MM.1S (cell line): Measurements from ENCODE around the gene VAC14.

ENCODE experiments used
- DNase-seq: peaks from one replicate; pipeline ENCODE4 v3.0.0-alpha.2; 2015
- H2AFZ ChIP-seq: fragments of 300-600 bp; sonication (generic); 2 replicates; pipeline ENCODE4 v1.6.0; 2016; ENCODE audit warnings: antibody characterized with exemption, low read length
- H3F3A ChIP-seq: fragments of 300-600 bp; sonication (generic); 2 replicates; pipeline ENCODE4 v1.6.1; 2016; ENCODE audit warnings: mild to moderate bottlenecking, antibody characterized with exemption, low read length, moderate library complexity, mixed read lengths; ENCODE audit not compliant: insufficient read depth
- H3K27ac ChIP-seq: fragments of 300-600 bp; sonication (generic); 2 replicates; pipeline ENCODE4 v1.5.1; 2016; ENCODE audit warnings: mild to moderate bottlenecking, low read length
- H3K27me3 ChIP-seq: fragments of 300-600 bp; sonication (generic); replicated peaks from 2 replicates; pipeline ENCODE4 v1.6.0; 2016; ENCODE audit warnings: low read length; ENCODE audit not compliant: insufficient read depth
- H3K36me3 ChIP-seq: fragments of 300-600 bp; sonication (generic); replicated peaks from 2 replicates; pipeline ENCODE4 v1.6.1; 2016; ENCODE audit warnings: mild to moderate bottlenecking, low read length, mixed read lengths; ENCODE audit not compliant: insufficient read depth
- H3K4me1 ChIP-seq: fragments of 300-600 bp; sonication (generic); 2 replicates; pipeline ENCODE4 v1.6.1; 2016; ENCODE audit warnings: low read length, mixed read lengths
- H3K4me2 ChIP-seq: fragments of 300-600 bp; sonication (generic); 2 replicates; pipeline ENCODE4 v1.6.0; 2016; ENCODE audit warnings: low read depth, low read length
- H3K4me3 ChIP-seq: fragments of 300-600 bp; sonication (generic); 2 replicates; pipeline ENCODE4 v1.5.1; 2016; ENCODE audit warnings: low read length, mixed read lengths
- H3K79me2 ChIP-seq: fragments of 300-600 bp; sonication (generic); 2 replicates; pipeline ENCODE4 v1.6.1; 2016; ENCODE audit warnings: mixed run types, low read length, mixed read lengths
- H3K9ac ChIP-seq: fragments of 300-600 bp; sonication (generic); 2 replicates; pipeline ENCODE4 v1.6.1; 2016; ENCODE audit warnings: low read length, mixed read lengths
- H3K9me2 ChIP-seq: fragments of 300-600 bp; sonication (generic); replicated peaks from 2 replicates; pipeline ENCODE4 v1.6.1; 2016; ENCODE audit warnings: mild to moderate bottlenecking, low read length, mixed read lengths; ENCODE audit not compliant: insufficient read depth
- H3K9me3 ChIP-seq: fragments of 300-600 bp; sonication (generic); replicated peaks from 2 replicates; pipeline ENCODE4 v1.6.1; 2016; ENCODE audit warnings: mild to moderate bottlenecking, low read length, mixed read lengths; ENCODE audit not compliant: insufficient read depth
- H4K20me1 ChIP-seq: fragments of 300-600 bp; sonication (generic); 2 replicates; pipeline ENCODE4 v1.6.1; 2016; ENCODE audit warnings: mild to moderate bottlenecking, low read length, moderate library complexity, mixed read lengths; ENCODE audit not compliant: insufficient read depth
- CTCF ChIP-seq: fragments of 300-600 bp; sonication (generic); IDR thresholded peaks from 2 replicates; pipeline ENCODE4 v1.5.1; 2016; ENCODE audit warnings: antibody characterized with exemption, low read length, mixed read lengths
- EZH2 ChIP-seq: fragments of 300-600 bp; sonication (generic); optimal IDR thresholded peaks from 2 replicates; pipeline ENCODE3; 2017; ENCODE audit warnings: low read depth, mild to moderate bottlenecking, antibody characterized with exemption, low read length, mixed read lengths
- EZH2phosphoT487 ChIP-seq: fragments of 300-600 bp; sonication (generic); IDR thresholded peaks from 2 replicates; pipeline ENCODE4 v1.6.1; 2018; ENCODE audit warnings: antibody characterized with exemption, low read length

The VAC14 gene

GRCh38 chr16:70725912-70726828, 74.8 kb downstream of the VAC14 start:
- Histone ChIP-seq H3F3A (no peaks in the 10 kb centered on the region), H3K4me2 (no peak overlapping the region), H4K20me1 (no peaks in the 10 kb centered on the region), H3K9ac (no peak overlapping the region), H2AFZ (no peak overlapping the region), H3K36me3 (no peaks in the 10 kb centered on the region; the same call in 1 of the 2 replicates), H3K4me3 (no peak overlapping the region), H3K4me1 (no peaks in the 10 kb centered on the region), H3K27me3 (no peaks in the 10 kb centered on the region), H3K79me2 (no peaks in the 10 kb centered on the region), H3K27ac (no peak overlapping the region), H3K9me2 (no peaks in the 10 kb centered on the region), H3K9me3 (no peaks in the 10 kb centered on the region)
- DNase-seq: no peak
- TF ChIP-seq EZH2 (no peak), EZH2phosphoT487 (no peak), CTCF (no peak)

- Histone ChIP-seq H4K20me1 (no peaks in the 10 kb centered on the region), H3K9me3 (no peaks in the 10 kb centered on the region), H3F3A (no peaks in the 10 kb centered on the region), H3K9ac (no peak overlapping the region), H2AFZ (no peak overlapping the region), H3K79me2 (no peaks in the 10 kb centered on the region), H3K4me3 (no peak overlapping the region), H3K27ac (no peak overlapping the region), H3K4me2 (no peak overlapping the region), H3K4me1 (no peaks in the 10 kb centered on the region), H3K36me3 (no peaks in the 10 kb centered on the region; the same call in 1 of the 2 replicates), H3K9me2 (no peaks in the 10 kb centered on the region), H3K27me3 (no peaks in the 10 kb centered on the region)
- no peak for DNase-seq
- TF ChIP-seq CTCF: no peak
- no peak for TF ChIP-seq EZH2phosphoT487
- TF ChIP-seq EZH2: no peak
Measured at GRCh38 chr16:70725024-70725911, 75.7 kb downstream of the VAC14 start.

- no peak overlapping the region for H3K9ac ChIP-seq
- H3K9me2 ChIP-seq: no peaks in the 10 kb centered on the region
- no peaks in the 10 kb centered on the region for H3K9me3 ChIP-seq
- TF ChIP-seq EZH2: no peak
- TF ChIP-seq EZH2phosphoT487: no peak
- no peak for TF ChIP-seq CTCF
- H4K20me1 ChIP-seq: no peaks in the 10 kb centered on the region
- no peaks in the 10 kb centered on the region for H3K4me1 ChIP-seq
- no peak overlapping the region for H2AFZ ChIP-seq
- no peaks in the 10 kb centered on the region; the same call in 1 of the 2 replicates for H3K36me3 ChIP-seq
- no peaks in the 10 kb centered on the region for H3K79me2 ChIP-seq
- H3K27me3 ChIP-seq: no peaks in the 10 kb centered on the region
- no peak for DNase-seq
- no peak overlapping the region for H3K4me3 ChIP-seq
- no peak overlapping the region for H3K4me2 ChIP-seq
- no peaks in the 10 kb centered on the region for H3F3A ChIP-seq
- H3K27ac ChIP-seq: no peak overlapping the region
Measured at GRCh38 chr16:70724146-70725023, 76.6 kb downstream of the VAC14 start.
